ENCODE results near the gene TTC33. TPM values are rescaled to one million over a fixed set of nuclear protein-coding genes. Genes with fewer than 3 reads are reported as not detected.

TTC33 gene
- polyA plus RNA-seq, 4 donors, result 22.0 to 38.8 (median 34.5) TPM

DNA sequence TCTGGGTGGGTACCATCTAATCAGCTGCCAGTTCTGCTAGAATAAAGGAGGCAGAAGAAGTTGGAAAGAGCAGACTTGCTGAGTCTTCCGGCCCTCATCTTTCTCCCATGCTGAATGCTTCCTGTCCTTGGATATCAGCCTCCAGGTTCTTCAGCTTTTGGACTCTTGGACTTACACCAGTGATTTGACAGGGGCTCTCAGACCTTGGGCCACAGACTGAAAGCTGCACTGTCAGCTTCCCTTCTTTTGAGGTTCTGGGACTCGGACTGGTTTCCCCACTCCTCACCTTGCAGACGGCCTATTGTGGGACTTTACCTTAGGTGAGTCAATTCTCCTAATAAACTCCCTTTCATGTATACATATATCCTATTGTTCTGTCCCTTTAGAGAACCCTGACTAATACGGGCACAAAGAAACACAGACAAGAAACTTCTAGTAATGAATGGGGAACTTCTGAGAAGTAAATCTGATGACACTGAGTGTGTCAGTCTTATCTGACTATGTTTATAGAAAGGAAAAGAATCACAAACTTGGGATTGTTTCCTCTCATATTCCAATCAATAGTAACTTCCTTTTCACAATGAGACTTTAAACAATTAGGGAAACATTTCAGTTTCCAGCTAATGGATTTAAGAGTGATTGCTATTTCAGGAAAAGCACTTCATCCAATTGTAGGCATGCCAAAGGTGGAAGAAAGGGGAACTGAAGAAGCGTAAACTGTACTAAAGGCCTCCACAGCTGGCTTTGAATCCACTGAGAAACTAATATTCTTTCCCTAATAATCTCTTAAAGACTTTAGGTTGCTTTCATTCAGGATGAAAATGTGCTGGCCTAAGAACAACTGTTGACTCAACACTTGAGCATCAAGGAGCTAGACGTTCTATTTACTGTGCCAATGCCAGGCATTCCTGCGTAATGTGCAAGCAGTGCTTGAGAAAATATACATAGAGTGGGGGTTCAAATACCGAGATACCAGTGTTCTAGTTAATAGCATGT, 204.0 kb downstream of the TTC33 start:
- no peak for DNase-seq (ENCODE audit: low read depth in 4 of 4, low spot score in 3 of 4)

DNA sequence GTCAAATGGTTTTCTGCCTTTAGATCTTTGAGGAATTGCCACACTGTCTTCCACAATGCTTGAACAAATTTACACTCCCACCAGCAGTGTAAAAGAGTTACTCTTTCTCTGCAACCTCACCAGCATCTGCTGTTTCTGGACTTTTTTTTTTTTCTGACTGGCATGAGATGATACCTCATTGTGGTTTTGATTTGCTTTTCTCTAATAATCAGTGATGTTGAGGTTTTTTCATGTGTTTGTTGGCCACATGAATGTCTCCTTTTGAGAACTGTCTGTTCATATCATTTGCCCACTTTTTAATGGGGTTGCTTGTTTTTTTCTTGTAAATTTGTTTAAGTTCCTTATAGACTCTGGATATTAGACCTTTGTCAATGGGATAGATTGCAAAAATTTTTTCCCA, 205.3 kb downstream of the TTC33 start:
- no peak for DNase-seq (ENCODE audit: low read depth in 4 of 4, low spot score in 3 of 4)

DNA sequence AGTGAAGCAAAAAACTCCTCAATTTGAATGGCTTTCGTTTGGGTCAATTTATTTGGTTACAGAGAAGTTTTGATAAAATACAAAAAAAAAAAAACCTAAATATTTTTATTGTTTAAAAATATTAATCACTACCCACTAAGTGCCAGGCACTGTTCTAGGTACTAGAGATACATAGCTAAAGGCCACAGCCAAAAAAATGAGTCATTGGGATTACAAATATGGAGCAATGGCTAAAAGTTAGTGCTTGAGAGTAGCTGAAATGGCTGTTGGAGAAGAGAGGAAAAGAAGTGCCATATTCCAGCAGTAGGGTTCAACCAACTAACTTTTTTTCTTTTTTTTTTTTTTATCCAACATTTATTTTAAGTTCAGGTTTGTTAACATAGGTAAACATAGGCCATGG, 206.1 kb downstream of the TTC33 start:
- DNase-seq (ENCODE audit: low read depth in 4 of 4, low spot score in 3 of 4), result no peak

DNA sequence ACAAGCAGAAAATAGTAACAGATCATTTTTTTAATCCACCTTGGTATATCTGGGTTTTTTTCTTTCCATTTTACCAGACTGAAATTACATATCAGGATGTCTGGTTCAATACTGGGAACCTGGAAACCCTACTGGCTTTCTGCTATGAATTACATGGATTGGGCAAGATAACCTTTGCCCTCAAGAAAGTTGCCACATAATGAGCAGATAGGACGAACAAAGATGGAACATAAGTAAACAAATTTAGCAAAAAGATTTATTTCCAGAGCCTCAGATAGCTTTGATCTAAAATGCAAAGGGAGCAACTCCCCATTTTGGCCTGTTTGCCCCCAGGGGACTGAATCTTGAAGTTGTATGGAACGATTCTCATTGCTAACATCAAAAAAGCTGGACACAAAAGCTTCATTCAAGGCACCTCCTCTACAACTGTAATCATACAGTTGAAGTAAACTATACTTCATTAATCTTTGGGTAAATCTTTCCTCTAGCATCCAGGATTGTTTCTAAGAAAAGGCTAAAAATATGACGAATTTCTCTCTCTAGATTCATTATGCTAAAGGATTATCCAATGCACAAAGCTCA, 207.7 kb downstream of the TTC33 start:
- no peak for DNase-seq (ENCODE audit: low read depth in 4 of 4, low spot score in 3 of 4)

DNA sequence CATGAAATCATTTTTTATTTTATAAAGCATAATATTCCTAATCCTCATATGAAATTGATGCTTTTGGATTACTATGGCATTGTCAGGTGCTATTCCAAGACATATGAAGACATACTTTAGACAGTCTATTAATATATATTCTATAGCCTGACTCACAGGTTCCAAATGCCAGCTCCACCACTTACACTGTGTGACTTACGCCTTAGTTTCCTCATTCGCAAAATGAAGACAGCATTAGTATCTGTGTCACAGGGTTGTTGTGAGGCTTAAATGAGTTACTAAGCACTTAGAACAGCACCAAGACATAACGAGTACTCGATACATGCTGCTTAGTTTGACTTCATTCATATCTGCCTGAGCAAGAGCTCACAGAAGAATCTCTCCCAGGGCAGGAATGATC, 208.2 kb downstream of the TTC33 start:
- DNase-seq (ENCODE audit: low read depth in 4 of 4, low spot score in 3 of 4), result no peak

DNA sequence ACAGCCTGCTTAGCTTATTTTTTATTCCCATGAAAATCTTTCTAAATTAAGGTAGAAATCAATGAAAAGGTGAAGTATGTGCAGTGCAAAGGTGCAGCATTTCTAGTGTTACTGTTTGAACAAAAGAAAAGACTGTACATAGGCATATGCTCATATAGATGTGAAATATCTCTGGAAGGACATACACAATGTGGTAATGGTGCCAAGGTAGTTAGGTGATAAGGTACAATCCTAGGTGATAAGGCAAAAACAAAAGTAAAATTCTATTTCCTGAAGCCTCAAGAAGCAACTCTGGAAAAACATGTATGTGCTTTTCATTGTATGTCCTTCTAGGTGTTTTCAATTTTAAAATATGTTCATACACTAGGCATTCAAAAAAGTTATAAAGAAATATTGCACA, 215.5 kb downstream of the TTC33 start:
- DNase-seq (ENCODE audit: low read depth in 4 of 4, low spot score in 3 of 4), result no peak

DNA sequence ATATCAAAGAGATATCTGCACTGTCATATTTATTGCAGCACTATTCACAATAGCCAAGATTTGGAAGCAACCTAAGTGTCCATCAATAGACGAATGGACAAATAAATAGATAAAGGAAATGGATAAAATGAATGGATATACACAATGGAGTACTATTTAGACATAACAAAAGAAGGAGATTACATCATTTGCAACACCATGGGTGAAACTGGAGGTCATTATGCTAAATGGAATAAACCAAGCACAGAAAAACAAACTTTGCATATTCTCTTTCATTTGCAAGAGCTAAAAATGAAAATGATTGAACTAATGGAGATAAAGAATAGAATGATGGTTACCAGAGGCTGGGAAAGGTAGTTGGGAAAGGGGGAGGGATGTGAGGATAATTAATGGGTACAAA, 231.1 kb downstream of the TTC33 start:
- DNase-seq (ENCODE audit: low read depth in 4 of 4, low spot score in 3 of 4), result no peak

DNA sequence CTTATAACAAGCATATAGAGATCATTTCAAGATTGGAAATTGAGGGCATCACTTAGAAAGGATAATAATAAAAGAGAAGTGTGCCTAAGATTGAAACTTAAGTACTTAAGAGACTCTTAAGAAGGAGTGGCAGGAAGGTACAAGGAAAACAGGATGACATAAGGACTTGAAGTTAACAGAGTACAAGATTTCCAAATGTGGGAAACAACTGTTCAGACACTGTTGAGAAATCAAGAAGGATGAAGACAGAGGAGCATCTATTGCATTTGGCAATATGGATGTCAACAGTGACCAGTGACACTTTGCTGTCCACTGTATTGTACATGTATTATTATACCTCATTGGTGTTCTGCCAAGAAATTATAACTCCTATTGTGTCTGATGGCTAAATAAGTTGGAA, 233.8 kb downstream of the TTC33 start:
- DNase-seq (ENCODE audit: low read depth in 4 of 4, low spot score in 3 of 4), result no peak

DNA sequence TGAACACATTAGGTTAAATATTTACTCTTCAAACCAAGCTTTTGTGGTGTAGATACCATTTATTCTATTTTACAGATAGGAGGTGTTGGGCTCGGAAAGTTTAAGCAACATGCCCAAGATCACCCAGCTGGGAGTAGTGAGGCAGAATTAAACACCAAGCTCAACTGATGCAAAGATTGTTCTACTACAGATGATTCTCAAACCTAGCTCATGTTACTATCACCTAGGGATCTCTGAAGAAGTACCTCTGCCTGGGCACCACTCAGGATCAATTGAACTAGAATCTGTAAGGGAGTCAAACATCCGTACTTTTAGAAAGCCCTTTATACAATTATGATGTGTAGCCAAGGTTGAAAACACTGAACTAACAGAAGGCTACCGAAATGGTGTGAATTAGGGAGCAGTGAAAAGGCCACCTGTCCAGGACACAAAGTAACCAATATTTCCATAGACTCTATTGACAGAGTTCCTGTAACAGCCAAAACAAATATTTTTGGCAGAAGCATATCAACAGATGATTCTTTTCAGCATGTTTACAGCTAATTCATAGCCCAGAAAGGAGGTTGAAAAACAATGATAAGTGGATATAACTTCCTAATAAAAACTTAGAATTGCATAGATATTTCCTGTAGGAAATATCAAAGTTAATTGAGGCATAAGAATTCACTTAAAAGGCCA, 234.5 kb downstream of the TTC33 start:
- no peak for DNase-seq (ENCODE audit: low read depth in 4 of 4, low spot score in 3 of 4)

DNA sequence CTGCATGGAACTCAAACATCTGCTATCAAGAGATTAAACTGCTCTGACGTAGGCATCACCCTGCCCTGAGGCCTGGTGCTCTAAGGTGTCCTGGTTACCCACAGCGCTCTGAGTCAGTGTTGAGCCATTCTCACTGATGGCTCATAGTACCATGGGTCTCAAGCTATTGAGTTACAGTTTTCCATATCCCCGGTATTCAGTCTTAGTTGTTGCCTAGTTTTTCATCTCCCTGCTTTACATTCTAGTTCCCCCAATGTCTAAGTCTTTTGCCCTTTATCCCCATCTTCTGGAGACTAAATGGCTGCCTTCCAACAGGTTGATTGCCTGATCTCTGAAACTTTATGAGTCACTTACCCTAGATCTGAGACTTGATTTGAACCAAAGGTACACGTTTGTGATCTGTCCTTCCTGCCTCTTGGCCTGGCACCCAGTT, 237.3 kb downstream of the TTC33 start:
- DNase-seq (ENCODE audit: low read depth in 4 of 4, low spot score in 3 of 4), result no peak

DNA sequence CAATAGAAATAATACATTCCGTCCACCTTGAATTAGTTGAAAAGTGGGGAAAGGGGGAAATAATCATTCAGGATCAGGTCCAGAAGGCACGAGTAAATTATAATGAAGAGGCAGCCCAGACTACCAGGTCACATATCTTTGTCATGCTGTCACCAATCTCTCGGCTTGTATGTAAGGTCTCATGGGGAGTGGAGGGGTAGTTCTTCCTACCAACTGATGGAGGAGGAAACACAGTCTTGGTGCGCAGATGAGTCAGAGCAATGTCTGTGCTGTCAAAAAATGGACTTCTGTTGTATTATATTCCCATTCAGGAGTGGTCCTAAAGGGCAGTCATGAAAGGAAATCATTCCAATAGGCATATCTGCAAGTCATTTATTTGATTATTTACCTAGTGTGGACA, 240.3 kb downstream of the TTC33 start:
- no peak for DNase-seq (ENCODE audit: low read depth in 4 of 4, low spot score in 3 of 4)

DNA sequence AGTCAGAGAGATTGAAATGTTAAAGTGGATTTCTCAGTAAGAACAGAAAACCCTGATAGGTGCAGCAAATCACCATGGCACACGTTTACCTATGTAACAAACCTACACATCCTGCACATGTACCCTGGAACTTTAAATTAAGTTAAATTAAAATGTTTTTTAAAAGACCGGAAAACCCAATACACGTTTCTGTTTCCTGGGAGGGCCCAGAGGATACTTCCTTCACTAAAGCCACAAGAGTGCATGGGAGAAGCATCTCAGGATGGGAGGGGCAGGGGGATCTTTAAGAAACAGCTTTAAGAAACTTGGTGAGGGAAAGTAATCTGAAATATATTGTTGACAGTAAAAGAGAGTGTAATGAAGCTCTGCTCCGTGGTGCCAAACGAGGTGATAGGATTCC, 240.8 kb downstream of the TTC33 start:
- no peak for DNase-seq (ENCODE audit: low read depth in 4 of 4, low spot score in 3 of 4)

DNA sequence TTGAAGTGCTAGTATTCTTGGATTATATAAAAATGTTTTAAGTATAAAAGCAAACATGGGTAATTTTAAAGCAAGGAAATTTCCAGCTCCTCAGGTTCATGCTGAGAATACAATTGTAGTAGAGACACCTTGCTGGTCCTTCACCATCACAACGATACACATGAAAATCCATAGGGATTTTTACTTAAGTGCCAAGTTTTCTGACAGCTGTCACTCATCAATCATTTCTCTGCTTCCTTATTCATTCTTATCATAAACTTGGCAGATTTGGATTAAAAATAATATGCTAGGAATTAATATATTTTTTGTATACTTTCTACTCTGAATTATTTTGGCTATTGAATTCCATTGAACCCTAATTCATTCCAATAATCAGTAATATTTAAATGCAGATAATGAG, 244.0 kb downstream of the TTC33 start:
- no peak for DNase-seq (ENCODE audit: low read depth in 4 of 4, low spot score in 3 of 4)

DNA sequence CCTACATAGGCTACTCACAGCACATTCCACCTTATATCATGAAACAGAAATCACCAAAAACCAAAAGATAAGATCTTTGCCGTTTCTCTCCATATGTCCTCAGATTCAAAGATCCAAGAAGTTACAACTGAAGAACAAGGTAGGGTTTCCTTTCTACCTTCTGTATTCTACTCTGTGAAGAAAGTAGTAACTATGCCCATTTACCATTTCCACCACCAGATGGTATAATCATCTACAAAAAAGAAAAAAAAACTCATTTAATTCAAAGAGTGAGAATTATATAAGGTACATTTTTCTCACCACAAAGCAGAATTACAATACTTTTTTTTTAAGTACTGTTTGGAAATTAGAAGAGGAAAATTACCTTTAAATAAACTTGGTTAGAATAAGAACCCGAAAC, 248.7 kb downstream of the TTC33 start:
- no peak for DNase-seq (ENCODE audit: low read depth in 4 of 4, low spot score in 3 of 4)

DNA sequence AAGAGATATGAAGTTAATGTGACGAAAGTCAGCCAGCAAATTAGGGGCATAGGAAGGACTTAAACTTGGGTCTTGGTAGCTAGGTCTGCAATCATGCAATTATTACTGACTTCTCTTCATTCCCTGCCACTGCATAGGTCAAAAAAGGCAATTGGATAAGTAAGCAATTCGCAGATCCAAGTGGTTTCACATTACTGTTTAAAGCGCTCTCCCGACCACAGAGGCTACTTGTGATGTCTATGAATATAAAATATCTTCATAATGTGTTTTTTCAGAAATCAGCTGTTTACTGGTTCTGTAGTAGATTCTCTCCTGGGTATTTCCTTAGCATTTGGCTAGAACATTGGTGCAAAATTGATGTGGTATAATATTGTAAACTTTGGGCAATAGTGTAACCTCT, 250.7 kb downstream of the TTC33 start:
- no peak for DNase-seq (ENCODE audit: low read depth in 4 of 4, low spot score in 3 of 4)

DNA sequence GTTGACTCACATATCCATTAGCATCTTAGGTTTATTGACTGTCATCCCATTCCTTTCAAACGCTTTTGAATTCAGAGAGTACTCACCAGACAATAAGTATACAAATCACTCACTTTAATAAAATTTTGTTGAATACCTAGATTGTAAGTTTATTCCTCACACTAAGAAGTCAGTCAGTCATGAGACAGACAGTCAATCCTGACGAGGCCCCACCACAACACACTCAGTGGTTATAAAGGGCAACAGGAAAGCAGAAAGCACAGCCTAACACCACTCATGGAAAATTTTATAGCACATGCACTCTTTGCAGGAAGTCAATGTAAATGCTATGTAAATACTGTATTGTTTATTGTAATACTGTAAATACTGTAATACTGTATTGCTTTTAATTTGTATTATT, 252.3 kb downstream of the TTC33 start:
- no peak for DNase-seq (ENCODE audit: low read depth in 4 of 4, low spot score in 3 of 4)

DNA sequence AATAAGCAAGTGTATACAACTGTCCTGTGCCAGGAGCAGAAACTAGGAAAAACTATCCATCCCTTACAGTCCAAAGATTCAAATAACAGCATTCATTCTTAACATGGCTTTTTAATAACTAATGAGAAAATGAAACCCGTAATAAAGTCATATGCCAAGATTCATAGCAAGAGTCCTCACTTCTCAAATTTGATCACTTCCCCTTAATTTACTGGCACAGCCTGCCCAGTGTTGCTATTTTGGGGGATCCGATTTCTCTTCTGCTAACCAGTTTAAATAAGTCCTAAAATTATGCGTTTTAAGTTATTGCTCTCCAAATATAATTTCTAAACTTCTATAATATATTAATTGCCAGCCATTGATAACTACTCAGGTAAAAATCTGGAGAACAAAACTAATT, 253.0 kb downstream of the TTC33 start:
- no peak for DNase-seq (ENCODE audit: low read depth in 4 of 4, low spot score in 3 of 4)

DNA sequence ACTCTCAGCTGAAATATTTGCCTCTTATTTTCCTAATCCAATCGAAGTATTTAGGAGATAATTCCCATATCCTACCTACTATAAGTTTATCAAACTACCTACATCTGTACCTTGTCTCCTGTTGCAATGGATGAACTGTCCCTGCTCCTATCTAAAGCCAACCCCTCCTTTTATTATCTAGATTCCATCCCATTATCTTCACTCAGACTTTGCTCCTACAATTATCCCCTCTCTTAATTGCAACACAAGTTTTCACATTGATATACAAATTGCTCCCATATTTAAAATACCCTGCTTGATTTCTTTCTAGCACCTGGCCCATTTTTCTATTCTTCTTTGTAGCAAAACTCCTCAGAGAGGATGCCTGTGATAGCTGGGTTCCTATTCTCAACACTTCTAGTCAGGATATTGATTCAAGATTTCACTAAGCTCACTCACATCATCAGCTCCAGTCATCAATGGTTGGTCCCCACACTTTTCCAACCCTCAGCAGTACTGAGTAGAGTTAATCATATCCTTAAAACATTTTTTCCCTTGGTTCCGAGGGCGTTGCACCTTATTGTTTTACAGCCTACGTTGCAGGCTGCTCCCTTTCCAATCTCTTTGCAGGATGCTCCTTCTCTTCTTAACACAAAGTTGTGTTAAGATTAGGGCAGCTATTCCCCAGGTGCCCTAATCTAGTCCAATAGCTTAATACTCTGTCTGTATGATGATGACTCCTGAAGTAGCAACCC, 253.9 kb downstream of the TTC33 start:
- DNase-seq (ENCODE audit: low read depth in 4 of 4, low spot score in 3 of 4), result no peak

DNA sequence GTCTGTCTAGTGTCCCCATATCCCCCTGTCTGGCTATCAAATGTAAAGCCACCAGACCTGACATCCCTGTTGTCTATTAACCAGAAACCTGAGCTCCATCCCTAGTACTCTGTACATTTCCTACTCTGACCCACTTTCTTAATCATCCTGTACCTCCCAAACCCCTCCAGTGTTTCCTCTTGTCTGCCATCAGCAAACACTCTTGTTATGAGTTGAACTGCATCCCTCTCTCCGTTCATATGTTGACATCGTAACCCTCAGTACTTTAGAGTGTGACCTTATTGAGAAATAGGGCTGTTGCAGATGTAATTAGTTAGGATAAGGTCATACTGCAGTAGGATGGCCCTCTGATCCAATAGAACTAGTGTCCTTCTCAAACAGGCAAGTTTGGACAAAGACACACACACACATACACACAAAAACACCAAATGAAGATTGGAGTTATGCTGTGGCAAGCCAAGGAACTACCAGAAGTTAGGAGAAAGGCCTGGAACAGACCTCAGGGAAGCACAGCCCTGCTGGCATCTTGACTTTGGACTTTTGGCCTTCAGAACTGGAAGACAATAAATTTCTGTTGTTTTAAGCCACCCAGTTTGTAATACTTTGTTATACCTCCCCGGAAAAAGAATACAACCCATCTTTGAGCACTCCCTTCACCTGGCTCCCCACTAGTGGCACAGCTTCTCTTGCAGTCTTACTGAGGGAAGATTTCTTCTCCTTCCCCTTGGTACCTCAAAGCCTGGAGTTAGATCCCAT, 256.1 kb downstream of the TTC33 start:
- DNase-seq (ENCODE audit: low read depth in 4 of 4, low spot score in 3 of 4), result no peak

DNA sequence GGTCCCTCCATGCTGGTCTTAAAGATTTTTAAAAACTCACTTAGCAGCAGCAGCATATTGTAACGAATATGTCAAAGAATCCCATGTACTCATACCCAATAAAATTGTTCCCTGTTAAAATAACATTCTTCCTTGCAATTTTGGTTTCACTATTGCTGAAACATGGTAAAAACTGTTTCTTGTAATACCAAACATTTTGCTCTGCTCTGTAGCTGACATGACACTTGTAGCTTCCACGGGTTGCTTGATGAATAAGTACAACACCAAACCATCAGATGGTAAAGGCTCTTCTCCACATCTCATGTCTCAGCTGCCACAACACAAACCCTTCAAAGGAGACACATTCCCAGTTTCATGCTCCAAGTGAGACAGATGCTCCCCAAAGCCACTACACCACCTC, 256.8 kb downstream of the TTC33 start:
- DNase-seq (ENCODE audit: low read depth in 4 of 4, low spot score in 3 of 4), result no peak
